K562 (cell line): ENCODE data around the gene CARD8. TPM values are rescaled to one million over a fixed set of nuclear protein-coding genes. Genes with fewer than 3 reads are reported as not detected.
A peak's percentile ranks its signal among the peaks of the same experiment; 100 is the strongest.

Source experiments
- CBX5 ChIP-seq: IDR thresholded peaks from 2 replicates; pipeline ENCODE4 v1.6.1; 2014; ENCODE audit warnings: low read depth, borderline replicate concordance
- CTBP1 ChIP-seq: fragments of 450-650 bp; IDR thresholded peaks from 2 replicates; pipeline ENCODE4 v1.6.1; 2016; ENCODE audit warnings: borderline replicate concordance
- EP400 ChIP-seq: fragments of 450-650 bp; IDR thresholded peaks from 2 replicates; pipeline ENCODE4 v1.6.1; 2017; ENCODE audit warnings: antibody characterized with exemption, mild to moderate bottlenecking, moderate library complexity
- FIP1L1 ChIP-seq: fragments of 200-400 bp; formaldehyde crosslinking; IDR thresholded peaks from 2 replicates; pipeline ENCODE4 v1.6.1; 2018; ENCODE audit warnings: mild to moderate bottlenecking, low read depth, low read length; ENCODE audit not compliant: poor library complexity, severe bottlenecking
- FOXK1 ChIP-seq: sonication (generic); formaldehyde crosslinking; IDR thresholded peaks from 2 replicates; pipeline ENCODE4 v1.8.0; 2022; ENCODE audit warnings: missing genetic modification reagents, mild to moderate bottlenecking, borderline replicate concordance
- FOXM1 ChIP-seq, 2 experiments: fragments of 450-650 bp in 1 of 2; sonication (generic) in 1 of 2; formaldehyde crosslinking in 1 of 2; IDR thresholded peaks; 2 replicates each; pipeline versions ENCODE4 v1.6.1 to v1.9.0; 2017 to 2022; ENCODE audit warnings: low read depth in 2 of 2, mild to moderate bottlenecking in 2 of 2, missing genetic modification reagents in 1 of 2, moderate library complexity in 1 of 2
- HCFC1 ChIP-seq: IDR thresholded peaks from 2 replicates; pipeline ENCODE4 v1.6.1; 2012; ENCODE audit warnings: low read depth, low read length, improper control_type of control experiment
- HEY1 ChIP-seq: fragments of 250-450 bp; sonication (Bioruptor Pico); IDR thresholded peaks from 2 replicates; pipeline ENCODE4 v1.5.0; 2020; ENCODE audit warnings: mild to moderate bottlenecking, moderate library complexity, borderline replicate concordance
- HNRNPUL1 ChIP-seq: fragments of 200-400 bp; formaldehyde crosslinking; IDR thresholded peaks from 2 replicates; pipeline ENCODE4 v1.6.1; 2017; ENCODE audit warnings: low read length
- ILK ChIP-seq: fragments of 450-650 bp; IDR thresholded peaks from 2 replicates; pipeline ENCODE4 v1.6.1; 2016; ENCODE audit warnings: missing genetic modification characterization, low read depth, mild to moderate bottlenecking, missing compliant biosample characterization, moderate library complexity, borderline replicate concordance
- MECOM ChIP-seq: fragments of 250-450 bp; sonication (Bioruptor Pico); IDR thresholded peaks from 2 replicates; pipeline ENCODE4 v1.8.0; 2022; ENCODE audit warnings: inconsistent platforms
- XRCC3 ChIP-seq: fragments of 450-650 bp; IDR thresholded peaks from 2 replicates; pipeline ENCODE4 v1.6.1; 2017; ENCODE audit warnings: mild to moderate bottlenecking, moderate library complexity
- ZKSCAN3 ChIP-seq: fragments of 250-450 bp; sonication (Bioruptor Pico); IDR thresholded peaks from 2 replicates; pipeline ENCODE4 v1.4.0; 2020
- ZNF280A ChIP-seq: fragments of 450-650 bp; IDR thresholded peaks from 2 replicates; pipeline ENCODE4 v1.6.1; 2018; ENCODE audit warnings: mild to moderate bottlenecking, low read depth; ENCODE audit not compliant: partially characterized antibody
- ZNF318 ChIP-seq, 2 experiments: fragments of 450-650 bp; IDR thresholded peaks; 2 replicates each; pipeline ENCODE4 v1.6.1; 2016; ENCODE audit warnings: mild to moderate bottlenecking in 2 of 2, borderline replicate concordance in 1 of 2, low read depth in 1 of 2, moderate library complexity in 1 of 2
- ZNF589 ChIP-seq: fragments of 200-800 bp; sonication (Bioruptor generic); IDR thresholded peaks from 2 replicates; pipeline ENCODE4 v1.6.1; 2016; ENCODE audit warnings: low read depth, missing genetic modification characterization, missing compliant biosample characterization
- ZNF79 ChIP-seq: fragments of 250-450 bp; sonication (Bioruptor Pico); IDR thresholded peaks from 2 replicates; pipeline ENCODE4 v1.4.0; 2020; ENCODE audit warnings: low read depth, mild to moderate bottlenecking, moderate library complexity
- ZSCAN32 ChIP-seq: fragments of 450-650 bp; formaldehyde crosslinking; IDR thresholded peaks from 2 replicates; pipeline ENCODE4 v1.4.0; 2020; ENCODE audit warnings: mild to moderate bottlenecking, moderate library complexity
- polyA plus RNA-seq, 8 experiments: library from polyadenylated mRNA; depleted of rRNA in 4 of 8; stranded (reverse) in 5 of 8; unstranded in 3 of 8; fragments of >200 nt; fragmentation: Nextera tagmentation in 2 of 8; fragmentation: Illumina TruSeq in 1 of 8; extraction: Ambion mirVana in 2 of 8; extraction: Trizol in 1 of 8; gene quantifications; 2 replicates each; pipeline versions ENCODE4 v1.2.1 to v1.2.3, GENCODE V29; 2011 to 2014; ENCODE audit warnings: inconsistent platforms in 1 of 8, missing spikeins in 1 of 8
- total RNA-seq, 7 experiments: library from RNA; depleted of rRNA in 6 of 7; stranded (reverse); fragments of >200 nt in 6 of 7; fragmentation: Illumina TruSeq in 2 of 7; extraction: Trizol in 2 of 7; gene quantifications; 2 replicates each; pipeline versions ENCODE4 v1.2.1 to v1.2.3, GENCODE V29; 2011 to 2021; ENCODE audit warnings: low replicate concordance in 1 of 7

CARD8 gene
- total and polyA plus RNA-seq, 9 of the 15 experiments (the other 6 are each of a cell fraction or from before 2014, with no cell fraction given), result 11.5 to 26.4 (median 20.8) TPM

GRCh38 chr19:48169939-48170803 lies 85.5 kb downstream of the CARD8 start, which contains the start of the genes LIG1 and ZSWIM9 (continued):
- no peak for TF ChIP-seq ZNF318 (IDR thresholded peaks at IDR 0.05; ENCODE audit: borderline replicate concordance in 1 of 2, low read depth in 1 of 2)
- TF ChIP-seq EP400, result peak; percentile 74; the same call in 1 of the 2 replicates
- TF ChIP-seq CBX5, result no peak
- no peak for TF ChIP-seq ZNF79
- no peak; the same call in 1 of the 2 replicates for TF ChIP-seq ZNF589
- TF ChIP-seq FIP1L1, result no peak
- TF ChIP-seq ILK (tag), result no peak
- TF ChIP-seq XRCC3, result no peak
- no peak for TF ChIP-seq ZKSCAN3 (CRISPR knock-in tag)
- TF ChIP-seq ZSCAN32 (CRISPR knock-in tag), result no peak
- TF ChIP-seq CTBP1, result peak; percentile 90
- no peak for TF ChIP-seq ZNF280A
- TF ChIP-seq FOXM1 (IDR thresholded peaks at IDR 0.05; ENCODE audit: low read depth), result no peak
- no peak for TF ChIP-seq FOXM1 (CRISPR knock-in tag; IDR thresholded peaks at IDR 0.05; ENCODE audit: low read depth)
- TF ChIP-seq FOXK1 (CRISPR knock-in tag), result no peak; the same call in 1 of the 2 replicates
- no peak for TF ChIP-seq MECOM
- TF ChIP-seq HCFC1, result peak; percentile 87
- TF ChIP-seq HNRNPUL1, result no peak
- TF ChIP-seq HEY1 (CRISPR knock-in tag), result no peak
